AG04449 (cell line): ENCODE measurements around the gene FAM90A1.
"Not testable (repeated sequence)": the region's sequence is repeated elsewhere in the genome, so short reads cannot be mapped to it uniquely, and the experiment has no call there.

Experiments
- CTCF ChIA-PET: fragments of 350-600 bp; formaldehyde crosslinking; extraction: SDS; loops from one replicate; lab custom pipeline; 2021; ENCODE audit warnings: antibody characterized with exemption; lab: Yijun Ruan, JAX
- POLR2A ChIA-PET: fragments of 400-600, 350-600 bp; formaldehyde crosslinking; extraction: SDS; loops from one replicate; lab custom pipeline; 2020; ENCODE audit warnings: antibody characterized with exemption, inconsistent platforms; lab: Yijun Ruan, JAX
- DNase-seq: peaks from one replicate; pipeline ENCODE4 v3.0.0-alpha.2; 2010; ENCODE audit warnings: low read depth, low spot score
- H3K4me3 ChIP-seq: 2 replicates; pipeline ENCODE4 v1.5.1; 2011; ENCODE audit warnings: low read depth, mild to moderate bottlenecking, control low read depth, low read length
- CTCF ChIP-seq: IDR thresholded peaks from one replicate; pipeline ENCODE4 v1.5.1; 2011; ENCODE audit warnings: mild to moderate bottlenecking, moderate library complexity, low read length, control low read depth, inconsistent platforms; ENCODE audit not compliant: insufficient read depth; ENCODE audit errors: missing control alignments

FAM90A1 gene

GRCh38 chr12:8240340-8241114 is 13.1 kb upstream of the FAM90A1 start:
- POLR2A ChIA-PET = not testable (repeated sequence)

GRCh38 chr12:8237031-8237430 is 9.6 kb upstream of the FAM90A1 start:
- POLR2A ChIA-PET, H3K4me3 ChIP-seq, DNase-seq: not testable (repeated sequence)
- CTCF ChIA-PET = interaction anchor here (0.6 to 8.7 kb wide), 8 partner anchors 104 to 346 kb away, joined by 3 to 77 read pairs (median 8); no protein-coding TSS in a partner anchor

More at GRCh38 chr12:8240340-8241114, 13.1 kb upstream of the FAM90A1 start:
- not testable (repeated sequence) for H3K4me3 ChIP-seq, DNase-seq
- CTCF ChIA-PET = interaction anchor here (8.7 kb wide), 1 partner anchor 132 kb away, joined by 77 read pairs; no protein-coding TSS in a partner anchor

- DNase-seq, H3K4me3 ChIP-seq: not testable (repeated sequence)
- CTCF ChIA-PET = interaction anchor here (1.0 to 8.7 kb wide), 2 partner anchors 127 to 190 kb away, joined by 5 to 77 read pairs; no protein-coding TSS in a partner anchor
- POLR2A ChIA-PET = interaction anchor here (0.6 kb wide), 3 partner anchors 124 to 447 kb away, joined by 3 to 5 read pairs (median 4); no protein-coding TSS in a partner anchor
These were observed 8.1 kb upstream of the FAM90A1 start for GRCh38 chr12:8235316-8236157.

- CTCF ChIA-PET = interaction anchor here (1.2 to 8.7 kb wide), 2 partner anchors 126 to 152 kb away, joined by 3 to 77 read pairs; no protein-coding TSS in a partner anchor
- DNase-seq, H3K4me3 ChIP-seq, POLR2A ChIA-PET: not testable (repeated sequence)
These were observed 7.3 kb upstream of the FAM90A1 start for GRCh38 chr12:8234746-8235145.

GRCh38 chr12:8233935-8234495 is 6.6 kb upstream of the FAM90A1 start:
- CTCF ChIA-PET = interaction anchor here (1.2 to 8.7 kb wide), 2 partner anchors 125 to 151 kb away, joined by 3 to 77 read pairs; no protein-coding TSS in a partner anchor
- H3K4me3 ChIP-seq, POLR2A ChIA-PET, DNase-seq: not testable (repeated sequence)

GRCh38 chr12:8233300-8233855 is 6.0 kb upstream of the FAM90A1 start:
- POLR2A ChIA-PET, DNase-seq, H3K4me3 ChIP-seq: not testable (repeated sequence)
- CTCF ChIA-PET = interaction anchor here (1.2 to 8.7 kb wide), 3 partner anchors 124 to 151 kb away, joined by 3 to 77 read pairs (median 46); no protein-coding TSS in a partner anchor

- not testable (repeated sequence) for H3K4me3 ChIP-seq
- peak; percentile 33 for TF ChIP-seq CTCF
- POLR2A ChIA-PET = interaction anchor here (0.6 kb wide), 1 partner anchor 365 kb away, joined by 3 read pairs; no protein-coding TSS in a partner anchor
- CTCF ChIA-PET = interaction anchor here (0.7 to 3.3 kb wide), 11 partner anchors 34 to 205 kb away, joined by 3 to 46 read pairs (median 3); no protein-coding TSS in a partner anchor
- DNase-seq = peak; percentile 91
These were observed 4.5 kb upstream of the FAM90A1 start for GRCh38 chr12:8231666-8232608.

- DNase-seq, POLR2A ChIA-PET, H3K4me3 ChIP-seq: not testable (repeated sequence)
- CTCF ChIA-PET = interaction anchor here (0.9 to 3.3 kb wide), 10 partner anchors 33 to 204 kb away, joined by 3 to 46 read pairs (median 4); no protein-coding TSS in a partner anchor
These were observed 3.6 kb upstream of the FAM90A1 start for GRCh38 chr12:8231049-8231448.

GRCh38 chr12:8229486-8229885 is 2.1 kb upstream of the FAM90A1 start:
- H3K4me3 ChIP-seq, POLR2A ChIA-PET, DNase-seq, CTCF ChIA-PET: not testable (repeated sequence)

- DNase-seq, H3K4me3 ChIP-seq, POLR2A ChIA-PET: not testable (repeated sequence)
- CTCF ChIA-PET = interaction anchor here (1.1 kb wide), 1 partner anchor 120 kb away, joined by 3 read pairs; no protein-coding TSS in a partner anchor
These were observed 1.2 kb upstream of the FAM90A1 start for GRCh38 chr12:8228607-8229006.

GRCh38 chr12:8227732-8228077 is 287 bp upstream of the FAM90A1 start:
- CTCF ChIA-PET, POLR2A ChIA-PET, DNase-seq: not testable (repeated sequence)
- H3K4me3 ChIP-seq = peak overlapping the region; percentile 27
